Chondrocyte (in vitro differentiated cells): ENCODE measurements around the gene RBMS1. TPM values are rescaled to one million over a fixed set of nuclear protein-coding genes. Genes with fewer than 3 reads are reported as not detected.

Experiments used
- DNase-seq: peaks from one replicate; pipeline ENCODE4 v3.0.0; 2021; ENCODE audit warnings: mixed read lengths, low spot score
- H3K27ac Mint-ChIP-seq: one replicate; pipeline ENCODE4 v1.8.0; 2021; ENCODE audit warnings: mild to moderate bottlenecking, moderate library complexity, mixed read lengths; ENCODE audit not compliant: unreplicated experiment
- H3K27me3 Mint-ChIP-seq: 2 replicates; pipeline ENCODE4 v1.8.0; 2021; ENCODE audit warnings: low read depth, mixed read lengths
- H3K36me3 Mint-ChIP-seq: 2 replicates; pipeline ENCODE4 v1.8.0; 2021; ENCODE audit warnings: low read depth, mixed read lengths
- H3K4me1 Mint-ChIP-seq: 2 replicates; pipeline ENCODE4 v1.8.0; 2021; ENCODE audit warnings: low read depth, mild to moderate bottlenecking, mixed read lengths
- H3K4me3 Mint-ChIP-seq: one replicate; pipeline ENCODE4 v1.8.0; 2021; ENCODE audit warnings: mild to moderate bottlenecking, moderate library complexity, mixed read lengths; ENCODE audit not compliant: unreplicated experiment
- H3K9me3 Mint-ChIP-seq: 2 replicates; pipeline ENCODE4 v1.8.0; 2021; ENCODE audit warnings: low read depth, mixed read lengths
- CTCF ChIP-seq: fragments of 200-600 bp; sonication (generic); IDR thresholded peaks from 2 replicates; pipeline ENCODE4 v1.5.0; 2021; ENCODE audit warnings: antibody characterized with exemption, mild to moderate bottlenecking, moderate library complexity
- total RNA-seq: library from RNA; stranded (reverse); gene quantifications from 3 replicates; pipeline ENCODE4 v1.2.1, GENCODE V29; 2021

Gene RBMS1
- total RNA-seq, 1 donor from 2014 or later, result 133 TPM

DNA sequence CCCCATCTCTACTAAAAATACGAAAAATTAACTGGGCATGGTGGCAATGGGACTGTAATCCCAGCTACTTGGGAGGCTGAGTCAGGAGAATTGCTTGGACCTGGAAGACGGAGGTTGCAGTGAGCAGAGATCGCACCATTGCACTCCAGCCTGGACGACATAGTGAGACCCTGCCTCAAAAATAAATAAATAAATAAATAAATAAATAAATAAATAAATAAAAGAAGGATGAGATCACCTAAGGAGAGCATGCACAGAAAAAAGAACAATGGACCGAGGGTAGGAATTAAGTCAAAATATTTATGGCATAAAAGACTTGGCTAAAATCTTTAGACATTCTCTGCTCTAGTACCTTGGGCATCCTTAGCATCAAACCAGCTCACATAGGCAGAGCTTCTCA lies 8.9 kb upstream of the RBMS1 start:
- DNase-seq, result no peak
- no peaks in the 10 kb centered on the region for H3K36me3 Mint-ChIP-seq
- H3K4me1 Mint-ChIP-seq, result peaks cover 23% of the 10 kb centered on the region
- no peaks in the 10 kb centered on the region for H3K27me3 Mint-ChIP-seq
- H3K4me3 Mint-ChIP-seq, result no peak overlapping the region
- no peak overlapping the region for H3K27ac Mint-ChIP-seq
- no peaks in the 10 kb centered on the region for H3K9me3 Mint-ChIP-seq
- TF ChIP-seq CTCF, result no peak

DNA sequence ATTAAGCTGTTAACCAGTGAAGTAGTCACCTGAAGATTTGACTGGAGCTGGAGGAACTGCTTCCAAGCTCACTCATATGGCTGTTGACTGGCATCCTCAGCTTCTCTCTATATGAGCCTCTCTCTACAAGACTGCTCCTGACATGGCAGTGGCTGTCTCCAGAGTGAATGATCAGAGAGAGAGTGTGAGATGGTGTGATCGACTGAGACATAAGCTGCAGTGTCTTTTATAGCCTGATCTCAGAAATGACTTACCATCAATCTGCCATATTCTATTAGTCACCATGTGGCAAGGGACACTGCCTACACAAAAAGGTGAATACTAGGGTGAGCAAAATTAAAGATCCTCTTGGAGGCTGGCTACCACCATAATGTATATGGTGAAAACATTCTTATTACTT lies 7.8 kb upstream of the RBMS1 start:
- TF ChIP-seq CTCF, result no peak
- H3K4me1 Mint-ChIP-seq, result peaks cover 23% of the 10 kb centered on the region
- no peak overlapping the region for H3K4me3 Mint-ChIP-seq
- no peak overlapping the region for H3K27ac Mint-ChIP-seq
- no peak for DNase-seq
- no peaks in the 10 kb centered on the region for H3K9me3 Mint-ChIP-seq
- H3K27me3 Mint-ChIP-seq, result no peaks in the 10 kb centered on the region
- no peaks in the 10 kb centered on the region for H3K36me3 Mint-ChIP-seq

- H3K4me1 Mint-ChIP-seq, result peaks cover 16% of the 10 kb centered on the region
- no peak for DNase-seq
These were observed 6.3 kb upstream of the RBMS1 start for GRCh38 chr2:160499865-160500264.

DNA sequence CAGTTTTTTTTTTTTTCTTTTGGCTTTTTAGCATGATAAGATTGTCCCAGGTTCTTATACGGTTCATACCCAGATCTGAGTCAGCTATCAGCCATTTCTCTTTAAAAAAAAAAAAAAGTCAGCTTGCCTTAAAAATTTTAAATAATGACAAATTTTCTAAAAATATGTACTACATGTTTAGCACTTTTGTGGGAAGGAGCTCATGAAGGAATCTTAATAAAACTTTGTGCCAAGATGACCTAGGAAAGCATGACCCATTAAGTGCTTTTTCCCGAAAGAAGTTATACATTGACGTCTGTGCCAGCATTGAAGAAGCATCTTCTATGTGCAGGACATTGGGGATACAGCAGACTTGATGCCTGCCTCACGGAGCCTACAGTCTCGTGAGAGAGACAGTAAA lies 4.5 kb upstream of the RBMS1 start:
- H3K27ac Mint-ChIP-seq, result peak overlapping the region; percentile 90
- no peaks in the 10 kb centered on the region for H3K36me3 Mint-ChIP-seq
- H3K27me3 Mint-ChIP-seq, result no peaks in the 10 kb centered on the region
- H3K9me3 Mint-ChIP-seq, result no peaks in the 10 kb centered on the region
- no peak for DNase-seq
- peaks cover 20% of the 10 kb centered on the region for H3K4me1 Mint-ChIP-seq
- no peak overlapping the region for H3K4me3 Mint-ChIP-seq
- TF ChIP-seq CTCF, result no peak

More at GRCh38 chr2:160499865-160500264, 6.3 kb upstream of the RBMS1 start:
- TF ChIP-seq CTCF, result no peak
- H3K4me3 Mint-ChIP-seq, result no peak overlapping the region
- H3K36me3 Mint-ChIP-seq, result no peaks in the 10 kb centered on the region
- no peaks in the 10 kb centered on the region for H3K9me3 Mint-ChIP-seq
- H3K27ac Mint-ChIP-seq, result no peak overlapping the region
- no peaks in the 10 kb centered on the region for H3K27me3 Mint-ChIP-seq

- TF ChIP-seq CTCF, result no peak
- H3K4me1 Mint-ChIP-seq, result peaks cover 38% of the 10 kb centered on the region
- no peak for DNase-seq
- no peaks in the 10 kb centered on the region for H3K36me3 Mint-ChIP-seq
- H3K27me3 Mint-ChIP-seq, result no peaks in the 10 kb centered on the region
- H3K9me3 Mint-ChIP-seq, result no peaks in the 10 kb centered on the region
- H3K4me3 Mint-ChIP-seq, result peak overlapping the region; percentile 86
- peak overlapping the region; percentile 86 for H3K27ac Mint-ChIP-seq
These were observed 616 bp upstream of the RBMS1 start for GRCh38 chr2:160494201-160494644.
